ENCODE measurements around the gene GDPD2. TPM values are rescaled to one million over a fixed set of nuclear protein-coding genes. Genes with fewer than 3 reads are reported as not detected.

Gene GDPD2
- total RNA-seq, 1 donor: not detected

DNA sequence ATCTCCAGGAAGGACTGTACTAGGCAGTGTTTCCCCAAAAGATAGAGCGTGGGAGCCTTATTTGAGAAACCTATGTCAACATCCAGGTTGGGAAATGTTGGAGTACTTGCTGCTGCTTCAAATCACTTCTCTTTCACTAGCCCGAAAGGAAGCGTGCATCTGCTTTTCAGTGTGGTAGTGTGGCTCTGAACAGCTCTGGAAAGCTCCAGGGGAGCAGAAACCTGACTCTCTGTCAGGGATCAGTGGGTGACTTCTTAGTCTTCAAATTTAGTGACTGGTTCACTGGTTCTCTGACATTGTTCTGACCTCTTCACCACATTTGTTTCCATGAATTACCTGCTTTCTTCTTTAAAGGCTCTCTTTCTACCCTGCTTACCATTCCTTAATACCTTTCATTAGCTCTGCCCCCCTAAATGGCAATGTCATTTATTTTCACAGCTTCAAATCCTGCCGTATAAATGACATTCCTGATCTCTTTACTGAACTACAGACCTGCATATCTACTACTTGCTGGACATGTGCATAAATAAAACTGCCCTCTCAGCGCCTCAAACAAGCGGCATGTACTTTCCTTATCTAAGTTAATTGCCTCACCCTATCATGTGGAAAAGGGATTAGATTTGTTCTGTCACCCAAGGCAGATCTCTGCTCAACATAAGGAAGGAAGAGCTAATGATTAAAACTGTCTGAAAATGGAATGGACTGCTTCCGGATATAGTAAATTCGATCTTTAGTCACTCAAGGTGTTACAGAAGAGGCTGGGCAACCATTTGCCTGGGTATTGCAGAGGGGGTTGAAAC, 58.6 kb downstream of the GDPD2 start:
- Histone ChIP-seq H3K27me3 (ENCODE audit: insufficient read depth, low read length) (peaks cover 12% of the 10 kb centered on the region), H3K27ac (ENCODE audit: low read depth, low read length) (peak overlapping the region; percentile 89), H3K79me2 (ENCODE audit: insufficient read depth, low read length) (no peaks in the 10 kb centered on the region), H3K9me3 (ENCODE audit: low read depth, low read length) (no peaks in the 10 kb centered on the region), H2AFZ (ENCODE audit: low read length) (no peak overlapping the region), H3K4me1 (ENCODE audit: insufficient read depth, low read length) (peaks cover 42% of the 10 kb centered on the region), H3K36me3 (ENCODE audit: insufficient read depth, low read length) (no peaks in the 10 kb centered on the region), H3K4me3 (ENCODE audit: insufficient read depth, low read length) (no peak overlapping the region), H4K20me1 (ENCODE audit: insufficient read depth, low read length) (no peaks in the 10 kb centered on the region), H3K4me2 (ENCODE audit: insufficient read depth, low read length) (no peak overlapping the region)
- TF ChIP-seq, protein P1, sequence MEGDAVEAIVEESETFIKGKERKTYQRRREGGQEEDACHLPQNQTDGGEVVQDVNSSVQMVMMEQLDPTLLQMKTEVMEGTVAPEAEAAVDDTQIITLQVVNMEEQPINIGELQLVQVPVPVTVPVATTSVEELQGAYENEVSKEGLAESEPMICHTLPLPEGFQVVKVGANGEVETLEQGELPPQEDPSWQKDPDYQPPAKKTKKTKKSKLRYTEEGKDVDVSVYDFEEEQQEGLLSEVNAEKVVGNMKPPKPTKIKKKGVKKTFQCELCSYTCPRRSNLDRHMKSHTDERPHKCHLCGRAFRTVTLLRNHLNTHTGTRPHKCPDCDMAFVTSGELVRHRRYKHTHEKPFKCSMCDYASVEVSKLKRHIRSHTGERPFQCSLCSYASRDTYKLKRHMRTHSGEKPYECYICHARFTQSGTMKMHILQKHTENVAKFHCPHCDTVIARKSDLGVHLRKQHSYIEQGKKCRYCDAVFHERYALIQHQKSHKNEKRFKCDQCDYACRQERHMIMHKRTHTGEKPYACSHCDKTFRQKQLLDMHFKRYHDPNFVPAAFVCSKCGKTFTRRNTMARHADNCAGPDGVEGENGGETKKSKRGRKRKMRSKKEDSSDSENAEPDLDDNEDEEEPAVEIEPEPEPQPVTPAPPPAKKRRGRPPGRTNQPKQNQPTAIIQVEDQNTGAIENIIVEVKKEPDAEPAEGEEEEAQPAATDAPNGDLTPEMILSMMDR (IDR thresholded peaks at IDR 0.05; ENCODE audit: extremely low read depth, low read depth, low read length): no peak
- no peak for DNase-seq (ENCODE audit: insufficient read length, low spot score, missing footprints)

DNA sequence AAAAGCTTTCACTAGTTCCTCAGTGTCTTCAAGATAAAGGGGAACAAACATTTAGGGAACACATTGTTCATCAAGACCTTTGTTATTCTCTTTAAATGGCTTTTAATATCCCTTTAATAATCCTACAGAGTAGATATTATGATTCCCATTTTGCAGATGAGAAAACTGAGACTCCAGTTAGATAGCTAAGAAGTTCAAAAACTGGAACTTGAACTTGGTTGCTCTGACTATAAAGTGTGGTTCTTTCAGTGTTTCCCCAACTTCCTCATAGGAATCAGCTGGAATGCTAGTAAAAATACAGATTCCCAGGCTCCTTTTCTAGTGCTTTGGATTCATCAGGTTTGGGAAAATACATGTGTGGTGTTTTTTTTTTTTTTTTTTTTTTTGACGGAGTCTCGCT, 59.2 kb downstream of the GDPD2 start:
- H3K27ac ChIP-seq (ENCODE audit: low read depth, low read length): no peak overlapping the region
- peaks cover 38% of the 10 kb centered on the region for H3K4me1 ChIP-seq (ENCODE audit: insufficient read depth, low read length)
- peaks cover 12% of the 10 kb centered on the region for H3K27me3 ChIP-seq (ENCODE audit: insufficient read depth, low read length)
- H3K9me3 ChIP-seq (ENCODE audit: low read depth, low read length): no peaks in the 10 kb centered on the region
- TF ChIP-seq, protein P1 (IDR thresholded peaks at IDR 0.05; ENCODE audit: extremely low read depth, low read depth, low read length): no peak
- no peaks in the 10 kb centered on the region for H3K36me3 ChIP-seq (ENCODE audit: insufficient read depth, low read length)
- H3K4me2 ChIP-seq (ENCODE audit: insufficient read depth, low read length): no peak overlapping the region
- H3K4me3 ChIP-seq (ENCODE audit: insufficient read depth, low read length): no peak overlapping the region
- no peaks in the 10 kb centered on the region for H3K79me2 ChIP-seq (ENCODE audit: insufficient read depth, low read length)
- no peaks in the 10 kb centered on the region for H4K20me1 ChIP-seq (ENCODE audit: insufficient read depth, low read length)
- no peak overlapping the region for H2AFZ ChIP-seq (ENCODE audit: low read length)
- no peak for DNase-seq (ENCODE audit: insufficient read length, low spot score, missing footprints)

Small RNA genes lying within 50 kb of the gene (small RNA-seq; reads per million reads assigned to genes)
- not detected for gene RNU4-81P
- 0.89 reads per million, percentile 20 among the genes with 10 or more reads in this experiment for gene RNY4P23

Other genes starting within 250 kb of the GDPD2 start
- not detected in 2 replicates for gene DGAT2L6, start 245.8 kb upstream of the GDPD2 start, total RNA-seq
- not detected in 2 replicates for gene AWAT1, start 188.7 kb upstream of the GDPD2 start, total RNA-seq
- gene P2RY4, start 163.1 kb upstream of the GDPD2 start, total RNA-seq: under 0.01 and 0.29 TPM in 2 replicates
- gene ARR3, start 155.0 kb upstream of the GDPD2 start, total RNA-seq: not detected in 2 replicates
- gene RAB41, start 141.1 kb upstream of the GDPD2 start, total RNA-seq: not detected in 2 replicates
- gene PDZD11, start 133.4 kb upstream of the GDPD2 start, total RNA-seq: 43.4 and 55.4 TPM in 2 replicates
- 2.1 and 2.2 TPM in 2 replicates for gene KIF4A, start 133.2 kb upstream of the GDPD2 start, total RNA-seq
- 7.7 and 8.0 TPM in 2 replicates for gene DLG3, start 21.5 kb downstream of the GDPD2 start, total RNA-seq

All from osteoblast (primary cell).